ENCODE data around the gene GTPBP3. TPM values are rescaled to one million over a fixed set of nuclear protein-coding genes. Genes with fewer than 3 reads are reported as not detected.

The GTPBP3 gene
- total RNA-seq, 3 donors from 2014 or later: 96.4 to 122 (median 106) TPM

GRCh38 chr19:17304386-17305215 is 32.8 kb upstream of the GTPBP3 start:
- no peaks in the 10 kb centered on the region for H3K36me3 Mint-ChIP-seq (ENCODE audit: insufficient read depth)
- no peak for DNase-seq
- ATAC-seq: no peak
- no peaks in the 10 kb centered on the region for H3K9me3 Mint-ChIP-seq
- H3K4me1 Mint-ChIP-seq (ENCODE audit: low read depth): peaks cover 34% of the 10 kb centered on the region
- H3K4me3 Mint-ChIP-seq: peak overlapping the region; percentile 89
- H3K27me3 Mint-ChIP-seq (ENCODE audit: low read depth): no peaks in the 10 kb centered on the region

DNA sequence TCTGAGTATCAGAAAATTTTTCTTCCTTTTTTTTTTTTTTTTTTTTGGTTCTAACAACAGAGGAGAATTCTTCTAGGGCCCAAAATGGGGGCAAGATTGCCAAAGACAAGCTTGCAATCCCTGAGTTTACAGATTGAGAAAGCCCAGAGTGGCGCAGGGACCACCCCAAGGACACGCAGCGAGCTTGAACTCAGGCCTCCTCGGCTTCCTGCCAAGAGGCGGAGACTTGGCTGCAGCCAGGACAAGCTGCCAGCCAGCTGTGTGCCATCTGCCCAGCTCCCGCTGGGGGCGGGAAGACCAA is 32.2 kb upstream of the GTPBP3 start:
- Mint-ChIP-seq H3K9me3 (no peaks in the 10 kb centered on the region), H3K27me3 (ENCODE audit: low read depth) (no peaks in the 10 kb centered on the region), H3K4me3 (peak overlapping the region; percentile 89), H3K4me1 (ENCODE audit: low read depth) (peaks cover 36% of the 10 kb centered on the region), H3K36me3 (ENCODE audit: insufficient read depth) (no peaks in the 10 kb centered on the region)
- ATAC-seq: no peak
- DNase-seq: no peak

GRCh38 chr19:17305517-17306284 is 31.7 kb upstream of the GTPBP3 start, which contains the start of gene MRPL34:
MRPL34 (plus strand) TSS chr19:17305872; CDS start chr19:17305893, 21 bp downstream.
- ATAC-seq (peak; percentile 60 to 65), DNase-seq (peak; percentile 89)
- no peaks in the 10 kb centered on the region for H3K36me3 Mint-ChIP-seq (ENCODE audit: insufficient read depth)
- no peaks in the 10 kb centered on the region for H3K27me3 Mint-ChIP-seq (ENCODE audit: low read depth)
- no peaks in the 10 kb centered on the region for H3K9me3 Mint-ChIP-seq
- peaks cover 42% of the 10 kb centered on the region for H3K4me1 Mint-ChIP-seq (ENCODE audit: low read depth)
- peak within 1 kb of the TSS; percentile 89 for H3K4me3 Mint-ChIP-seq

GRCh38 chr19:17306285-17306714 is 31.1 kb upstream of the GTPBP3 start:
- ATAC-seq (no peak), DNase-seq (no peak)
- Mint-ChIP-seq H3K4me3 (peak overlapping the region; percentile 89), H3K27me3 (ENCODE audit: low read depth) (no peaks in the 10 kb centered on the region), H3K36me3 (ENCODE audit: insufficient read depth) (peaks cover 2% of the 10 kb centered on the region), H3K4me1 (ENCODE audit: low read depth) (peaks cover 45% of the 10 kb centered on the region), H3K9me3 (no peaks in the 10 kb centered on the region)

GRCh38 chr19:17307876-17308377 is 29.4 kb upstream of the GTPBP3 start:
- H3K36me3 Mint-ChIP-seq (ENCODE audit: insufficient read depth): peaks cover 8% of the 10 kb centered on the region
- no peaks in the 10 kb centered on the region for H3K27me3 Mint-ChIP-seq (ENCODE audit: low read depth)
- no peak for DNase-seq
- no peaks in the 10 kb centered on the region for H3K9me3 Mint-ChIP-seq
- no peak for ATAC-seq
- H3K4me3 Mint-ChIP-seq: peak overlapping the region; percentile 89
- peaks cover 45% of the 10 kb centered on the region for H3K4me1 Mint-ChIP-seq (ENCODE audit: low read depth)

- Mint-ChIP-seq H3K4me1 (ENCODE audit: low read depth) (peaks cover 39% of the 10 kb centered on the region), H3K27me3 (ENCODE audit: low read depth) (no peaks in the 10 kb centered on the region), H3K36me3 (ENCODE audit: insufficient read depth) (peaks cover 8% of the 10 kb centered on the region), H3K9me3 (no peaks in the 10 kb centered on the region), H3K4me3 (peak within 1 kb of the TSS; percentile 97)
- peak; percentile 85 to 87 for ATAC-seq
- DNase-seq: peak; percentile 98
These were observed 28.0 kb upstream of the GTPBP3 start, which contains the start of gene DDA1 for GRCh38 chr19:17309198-17309964. DDA1 (plus strand) TSS chr19:17309563; CDS start chr19:17309655, 92 bp downstream.

DNA sequence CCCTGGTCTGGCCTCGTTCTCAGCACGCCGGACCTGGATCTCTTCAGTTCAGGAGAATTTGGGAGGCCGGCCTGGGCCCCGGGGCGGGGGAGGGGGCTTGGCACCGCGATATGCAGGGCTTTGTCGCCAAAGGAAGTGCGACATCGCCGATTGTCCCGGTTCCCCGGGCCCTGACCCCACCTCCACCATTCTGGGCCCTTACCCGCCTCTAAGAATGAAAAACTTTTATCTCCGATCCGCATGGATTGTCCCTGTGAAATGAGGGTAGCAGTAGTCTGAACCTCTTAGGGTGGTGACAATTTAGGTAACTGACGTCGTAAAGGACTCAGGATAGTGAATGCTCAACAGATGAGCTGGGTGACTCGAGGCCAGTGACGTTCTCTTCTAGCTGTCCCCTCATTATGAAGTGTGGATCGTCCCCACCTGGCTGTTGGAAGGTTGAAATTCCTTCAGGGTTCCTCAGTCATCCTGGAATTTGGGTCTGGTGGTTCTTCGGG is 27.3 kb upstream of the GTPBP3 start:
- no peaks in the 10 kb centered on the region for H3K9me3 Mint-ChIP-seq
- ATAC-seq (no peak), DNase-seq (no peak)
- H3K4me1 Mint-ChIP-seq (ENCODE audit: low read depth): peaks cover 35% of the 10 kb centered on the region
- H3K36me3 Mint-ChIP-seq (ENCODE audit: insufficient read depth): peaks cover 8% of the 10 kb centered on the region
- H3K27me3 Mint-ChIP-seq (ENCODE audit: low read depth): no peaks in the 10 kb centered on the region
- peak overlapping the region; percentile 97 for H3K4me3 Mint-ChIP-seq

DNA sequence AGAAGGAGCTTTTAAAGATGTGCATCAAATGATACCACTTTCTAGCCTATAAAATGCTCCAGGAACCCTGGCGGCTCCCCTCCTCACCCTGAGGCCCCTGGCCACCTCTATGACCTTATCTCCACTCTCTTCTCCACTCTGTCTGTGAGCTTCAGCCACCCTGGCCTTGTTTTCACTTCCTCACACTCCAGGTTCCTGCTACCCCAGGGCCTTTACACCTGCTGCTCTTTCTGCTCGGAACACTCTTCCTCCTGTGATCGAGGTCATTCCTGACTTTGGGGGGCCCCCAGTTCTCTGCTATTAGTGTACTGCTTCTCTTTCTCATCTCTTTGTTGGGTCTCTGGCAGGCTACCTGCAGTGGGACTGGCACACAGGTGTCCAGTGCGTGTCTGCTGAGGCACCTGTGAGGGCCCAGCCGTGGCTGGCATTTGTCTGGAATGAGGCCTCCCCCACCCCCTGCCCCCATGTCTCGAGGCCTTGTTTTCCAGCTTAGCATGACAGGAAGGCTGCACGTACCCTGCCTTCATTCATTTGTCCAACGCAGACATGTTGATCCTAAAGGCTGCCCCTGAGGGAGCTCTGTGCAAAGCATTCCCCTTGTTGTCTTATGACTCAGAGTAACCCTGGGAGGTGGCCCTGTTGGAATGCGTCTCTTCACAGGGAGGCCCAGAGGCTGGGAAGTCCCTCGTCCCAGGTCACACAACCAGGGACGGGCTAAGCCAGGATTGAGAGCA is 25.7 kb upstream of the GTPBP3 start:
- ATAC-seq (no peak), DNase-seq (no peak)
- Mint-ChIP-seq H3K27me3 (ENCODE audit: low read depth) (no peaks in the 10 kb centered on the region), H3K4me3 (peak overlapping the region; percentile 66), H3K36me3 (ENCODE audit: insufficient read depth) (peaks cover 15% of the 10 kb centered on the region), H3K4me1 (ENCODE audit: low read depth) (peaks cover 30% of the 10 kb centered on the region), H3K9me3 (no peaks in the 10 kb centered on the region)

- ATAC-seq (no peak), DNase-seq (no peak)
- no peaks in the 10 kb centered on the region for H3K27me3 Mint-ChIP-seq (ENCODE audit: low read depth)
- no peaks in the 10 kb centered on the region for H3K9me3 Mint-ChIP-seq
- H3K4me1 Mint-ChIP-seq (ENCODE audit: low read depth): peaks cover 30% of the 10 kb centered on the region
- H3K36me3 Mint-ChIP-seq (ENCODE audit: insufficient read depth): peaks cover 15% of the 10 kb centered on the region
- no peak overlapping the region for H3K4me3 Mint-ChIP-seq
These were observed 24.9 kb upstream of the GTPBP3 start for GRCh38 chr19:17312189-17313113.

DNA sequence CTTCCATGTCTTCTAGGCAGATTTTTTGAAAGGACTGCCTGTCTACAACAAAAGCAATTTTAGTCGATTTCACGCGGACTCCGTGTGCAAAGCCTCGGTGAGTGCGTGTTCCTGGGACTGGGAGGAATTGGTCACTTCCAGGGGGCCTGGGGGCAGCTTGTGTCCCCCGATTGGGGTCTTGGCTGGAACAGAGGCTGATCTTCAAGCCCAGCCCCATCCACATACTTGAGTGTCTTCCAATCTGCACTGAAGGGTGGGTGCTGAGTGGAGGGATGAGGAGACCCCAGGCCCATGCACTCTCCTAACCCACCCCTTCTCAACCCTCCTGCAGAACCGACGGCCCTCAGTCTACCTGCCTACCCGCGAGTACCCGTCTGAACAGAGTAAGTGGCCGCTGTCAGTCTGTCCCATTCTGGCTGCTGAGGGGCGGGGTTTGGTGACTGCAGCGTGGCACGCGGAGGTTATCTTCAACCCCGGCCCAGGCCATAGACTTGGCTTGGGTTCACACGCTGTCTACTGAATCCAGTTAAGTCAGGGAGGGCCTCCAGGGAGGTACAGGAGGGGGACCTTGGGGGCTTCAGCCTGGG is 23.3 kb upstream of the GTPBP3 start:
- no peak for ATAC-seq
- no peaks in the 10 kb centered on the region for H3K27me3 Mint-ChIP-seq (ENCODE audit: low read depth)
- H3K36me3 Mint-ChIP-seq (ENCODE audit: insufficient read depth): peaks cover 15% of the 10 kb centered on the region
- no peak overlapping the region for H3K4me3 Mint-ChIP-seq
- no peak for DNase-seq
- H3K4me1 Mint-ChIP-seq (ENCODE audit: low read depth): peaks cover 21% of the 10 kb centered on the region
- no peaks in the 10 kb centered on the region for H3K9me3 Mint-ChIP-seq

DNA sequence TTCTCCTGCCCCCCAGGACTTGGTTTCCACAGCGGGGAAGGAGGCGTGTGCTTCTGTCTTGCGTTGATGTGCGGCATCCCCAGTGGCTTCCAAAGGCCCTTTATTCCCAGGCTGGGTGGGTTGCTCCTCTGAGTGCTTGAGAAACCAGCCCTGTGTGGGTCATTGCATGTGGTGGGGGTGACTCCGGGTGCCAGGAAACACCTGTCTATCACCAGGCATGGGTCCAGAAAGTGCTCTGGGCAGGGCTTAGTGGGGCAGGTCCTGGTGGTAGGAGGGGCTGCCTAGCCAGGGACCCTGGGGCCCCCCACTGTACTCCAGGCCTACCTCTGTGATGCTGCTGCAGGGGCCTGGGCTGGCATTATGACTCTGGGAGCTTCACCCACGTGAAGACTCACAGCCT is 18.4 kb upstream of the GTPBP3 start:
- no peak for ATAC-seq
- Mint-ChIP-seq H3K27me3 (ENCODE audit: low read depth) (no peaks in the 10 kb centered on the region), H3K4me1 (ENCODE audit: low read depth) (peaks cover 5% of the 10 kb centered on the region), H3K36me3 (ENCODE audit: insufficient read depth) (peaks cover 15% of the 10 kb centered on the region), H3K4me3 (no peak overlapping the region), H3K9me3 (no peaks in the 10 kb centered on the region)
- no peak for DNase-seq

DNA sequence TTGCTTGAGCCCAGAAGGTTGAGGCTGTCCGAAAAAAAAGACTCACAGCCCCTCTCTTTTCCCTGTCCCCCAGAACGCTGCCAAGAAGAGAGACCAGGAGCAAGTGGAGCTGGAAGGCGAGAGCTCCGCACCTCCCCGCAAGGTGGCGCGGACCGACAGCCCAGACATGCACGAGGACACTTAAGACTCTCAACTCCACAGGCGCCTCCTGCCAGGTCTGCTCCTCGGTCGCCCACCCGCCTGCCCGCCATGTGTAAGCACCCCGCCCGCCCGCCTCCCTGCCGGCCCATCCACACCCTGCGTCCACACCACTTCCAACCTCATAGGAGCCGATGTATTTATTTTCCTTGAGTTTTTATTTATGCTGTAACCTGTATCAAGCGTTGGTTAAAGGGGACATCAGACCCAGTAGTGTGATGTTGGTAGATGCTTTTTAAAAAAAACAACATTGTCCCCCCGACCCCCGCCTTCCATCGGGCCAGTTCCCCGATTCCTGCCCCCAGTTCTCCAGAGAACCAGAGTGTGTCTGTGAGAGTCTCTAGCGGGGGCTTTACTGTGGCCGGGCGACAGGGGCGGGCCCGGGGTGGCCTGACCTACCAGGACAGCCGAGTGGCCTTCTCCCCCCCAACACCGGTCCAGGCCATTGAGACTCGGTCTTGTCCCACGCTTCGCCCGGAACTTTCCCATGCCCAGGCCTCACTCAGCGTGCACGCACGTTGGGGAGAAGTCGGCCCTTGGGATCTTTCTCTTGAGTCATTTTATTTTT is 17.7 kb upstream of the GTPBP3 start:
- H3K27me3 Mint-ChIP-seq (ENCODE audit: low read depth): no peaks in the 10 kb centered on the region
- H3K36me3 Mint-ChIP-seq (ENCODE audit: insufficient read depth): peaks cover 15% of the 10 kb centered on the region
- no peak overlapping the region for H3K4me3 Mint-ChIP-seq
- peaks cover 5% of the 10 kb centered on the region for H3K4me1 Mint-ChIP-seq (ENCODE audit: low read depth)
- ATAC-seq (no peak), DNase-seq (no peak)
- H3K9me3 Mint-ChIP-seq: no peaks in the 10 kb centered on the region
